ENCODE data around the gene DMXL1. TPM values are rescaled to one million over a fixed set of nuclear protein-coding genes. Genes with fewer than 3 reads are reported as not detected.

DMXL1 gene
- total RNA-seq, 1 donor from 2014 or later = 48.3 TPM

GRCh38 chr5:119028575-119028974 is 42.3 kb upstream of the DMXL1 start:
- no peak for DNase-seq (ENCODE audit: low spot score, unreplicated experiment)
- Mint-ChIP-seq H3K4me3 (ENCODE audit: low read depth) (no peak overlapping the region), H3K27me3 (no peaks in the 10 kb centered on the region)

GRCh38 chr5:119031011-119031886 is 39.6 kb upstream of the DMXL1 start:
- TF ChIP-seq CTCF (IDR thresholded peaks at IDR 0.05; ENCODE audit: unreplicated experiment) = no peak
- no peaks in the 10 kb centered on the region for H3K4me1 Mint-ChIP-seq (ENCODE audit: low read depth)
- no peak overlapping the region for H3K27ac Mint-ChIP-seq

More at GRCh38 chr5:119028575-119028974, 42.3 kb upstream of the DMXL1 start:
- Mint-ChIP-seq H3K27ac (no peak overlapping the region), H3K36me3 (ENCODE audit: insufficient read depth) (peaks cover 4% of the 10 kb centered on the region), H3K9me3 (ENCODE audit: low read depth) (peaks cover 9% of the 10 kb centered on the region), H3K4me1 (ENCODE audit: low read depth) (no peaks in the 10 kb centered on the region)
- TF ChIP-seq CTCF (IDR thresholded peaks at IDR 0.05; ENCODE audit: unreplicated experiment) = no peak

GRCh38 chr5:119031905-119032304 is 39.0 kb upstream of the DMXL1 start:
- H3K27ac Mint-ChIP-seq = no peak overlapping the region
- H3K36me3 Mint-ChIP-seq (ENCODE audit: insufficient read depth) = no peaks in the 10 kb centered on the region
- no peaks in the 10 kb centered on the region for H3K27me3 Mint-ChIP-seq
- H3K4me1 Mint-ChIP-seq (ENCODE audit: low read depth) = no peaks in the 10 kb centered on the region
- no peak for DNase-seq (ENCODE audit: low spot score, unreplicated experiment)
- no peak overlapping the region for H3K4me3 Mint-ChIP-seq (ENCODE audit: low read depth)
- no peaks in the 10 kb centered on the region for H3K9me3 Mint-ChIP-seq (ENCODE audit: low read depth)
- TF ChIP-seq CTCF (IDR thresholded peaks at IDR 0.05; ENCODE audit: unreplicated experiment) = no peak

More at GRCh38 chr5:119031011-119031886, 39.6 kb upstream of the DMXL1 start:
- DNase-seq (ENCODE audit: low spot score, unreplicated experiment) = no peak
- Mint-ChIP-seq H3K4me3 (ENCODE audit: low read depth) (no peak overlapping the region), H3K36me3 (ENCODE audit: insufficient read depth) (no peaks in the 10 kb centered on the region), H3K27me3 (no peaks in the 10 kb centered on the region), H3K9me3 (ENCODE audit: low read depth) (no peaks in the 10 kb centered on the region)

- Mint-ChIP-seq H3K27ac (no peak overlapping the region), H3K4me1 (ENCODE audit: low read depth) (peaks cover 2% of the 10 kb centered on the region), H3K36me3 (ENCODE audit: insufficient read depth) (no peaks in the 10 kb centered on the region), H3K4me3 (ENCODE audit: low read depth) (no peak overlapping the region), H3K27me3 (no peaks in the 10 kb centered on the region), H3K9me3 (ENCODE audit: low read depth) (no peaks in the 10 kb centered on the region)
- no peak for TF ChIP-seq CTCF (IDR thresholded peaks at IDR 0.05; ENCODE audit: unreplicated experiment)
- DNase-seq (ENCODE audit: low spot score, unreplicated experiment) = no peak
Observed at GRCh38 chr5:119032656-119033055, 38.2 kb upstream of the DMXL1 start.

GRCh38 chr5:119033135-119033534 is 37.8 kb upstream of the DMXL1 start:
- Mint-ChIP-seq H3K4me3 (ENCODE audit: low read depth) (no peak overlapping the region), H3K9me3 (ENCODE audit: low read depth) (peaks cover under 1% of the 10 kb centered on the region), H3K27me3 (no peaks in the 10 kb centered on the region), H3K4me1 (ENCODE audit: low read depth) (peaks cover 2% of the 10 kb centered on the region), H3K36me3 (ENCODE audit: insufficient read depth) (no peaks in the 10 kb centered on the region), H3K27ac (no peak overlapping the region)
- no peak for TF ChIP-seq CTCF (IDR thresholded peaks at IDR 0.05; ENCODE audit: unreplicated experiment)
- DNase-seq (ENCODE audit: low spot score, unreplicated experiment) = no peak
